ENCODE data around the gene PTPRD.

The PTPRD gene

GRCh38 chr9:9231946-9232345, 1380.9 kb downstream of the PTPRD start:
- DNase-seq = no peak

GRCh38 chr9:9229269-9229668, 1383.5 kb downstream of the PTPRD start:
- no peak for DNase-seq

- DNase-seq = no peak
Observed at GRCh38 chr9:9223175-9223574, 1389.6 kb downstream of the PTPRD start.

GRCh38 chr9:9222730-9223129, 1390.1 kb downstream of the PTPRD start:
- no peak for DNase-seq

- DNase-seq = no peak
Observed at GRCh38 chr9:9216934-9217333, 1395.9 kb downstream of the PTPRD start.

GRCh38 chr9:9215050-9215449, 1397.8 kb downstream of the PTPRD start:
- DNase-seq = no peak

- DNase-seq = no peak
Observed at GRCh38 chr9:9214066-9214465, 1398.7 kb downstream of the PTPRD start.

- no peak for DNase-seq
Observed at GRCh38 chr9:9212963-9213362, 1399.8 kb downstream of the PTPRD start.

- DNase-seq = no peak
Observed at GRCh38 chr9:9202276-9202675, 1410.5 kb downstream of the PTPRD start.

- DNase-seq = no peak
Observed at GRCh38 chr9:9186086-9186485, 1426.7 kb downstream of the PTPRD start.

- no peak for DNase-seq
Observed at GRCh38 chr9:9182431-9182830, 1430.4 kb downstream of the PTPRD start.

GRCh38 chr9:9177081-9177480, 1435.7 kb downstream of the PTPRD start:
- DNase-seq = no peak

- no peak for DNase-seq
Observed at GRCh38 chr9:9174358-9174757, 1438.4 kb downstream of the PTPRD start.

- DNase-seq = no peak
Observed at GRCh38 chr9:9173264-9173663, 1439.5 kb downstream of the PTPRD start.

GRCh38 chr9:9170439-9171134, 1442.2 kb downstream of the PTPRD start:
- no peak for DNase-seq

GRCh38 chr9:9142001-9142400, 1470.8 kb downstream of the PTPRD start:
- peak; percentile 6 for DNase-seq

GRCh38 chr9:9133526-9133925, 1479.3 kb downstream of the PTPRD start:
- no peak for DNase-seq

GRCh38 chr9:9124616-9125015, 1488.2 kb downstream of the PTPRD start:
- no peak for DNase-seq

GRCh38 chr9:9122230-9122875, 1490.4 kb downstream of the PTPRD start:
- no peak for DNase-seq

GRCh38 chr9:9117866-9118265, 1494.9 kb downstream of the PTPRD start:
- DNase-seq = peak; percentile 5

GRCh38 chr9:9112001-9112720, 1500.6 kb downstream of the PTPRD start:
- DNase-seq = no peak

GRCh38 chr9:9108641-9109040, 1504.2 kb downstream of the PTPRD start:
- DNase-seq = no peak

GRCh38 chr9:9102295-9102694, 1510.5 kb downstream of the PTPRD start:
- DNase-seq = no peak

- no peak for DNase-seq
Observed at GRCh38 chr9:9100070-9100469, 1512.7 kb downstream of the PTPRD start.

Measured in NCI-H2029 (cell line).